HG03521 (cell line): ENCODE results near the gene EPHB6.

ENCODE experiments used
- ATAC-seq: cut with Tn5 transposase; IDR thresholded peaks from one replicate; pipeline ENCODE4 v1.9.1; 2021; ENCODE audit warnings: mild to moderate bottlenecking, moderate library complexity; ENCODE audit not compliant: unreplicated experiment

Gene EPHB6

GRCh38 chr7:142833174-142834048 is 21.5 kb upstream of the EPHB6 start:
- no peak for ATAC-seq

GRCh38 chr7:142835487-142835886 is 19.4 kb upstream of the EPHB6 start:
- no peak for ATAC-seq

GRCh38 chr7:142836426-142836825 is 18.4 kb upstream of the EPHB6 start:
- ATAC-seq: no peak

- no peak for ATAC-seq
Observed at GRCh38 chr7:142838461-142839213, 16.2 kb upstream of the EPHB6 start.

- no peak for ATAC-seq
Observed at GRCh38 chr7:142842251-142842766, 12.6 kb upstream of the EPHB6 start.

GRCh38 chr7:142847353-142847752 is 7.5 kb upstream of the EPHB6 start:
- ATAC-seq: no peak

- no peak for ATAC-seq
Observed at GRCh38 chr7:142851269-142851668, 3.6 kb upstream of the EPHB6 start.

GRCh38 chr7:142851919-142852318 is 3.0 kb upstream of the EPHB6 start:
- no peak for ATAC-seq

GRCh38 chr7:142853739-142854371 is 1.0 kb upstream of the EPHB6 start:
- peak; percentile 85 for ATAC-seq

- no peak for ATAC-seq
Observed at GRCh38 chr7:142855114-142855743, 353 bp downstream of the EPHB6 start.

GRCh38 chr7:142855756-142856564 is 1.1 kb downstream of the EPHB6 start:
- ATAC-seq: no peak

- ATAC-seq: no peak
Observed at GRCh38 chr7:142856565-142857245, 1.8 kb downstream of the EPHB6 start.

- no peak for ATAC-seq
Observed at GRCh38 chr7:142857625-142858024, 2.7 kb downstream of the EPHB6 start.

GRCh38 chr7:142859411-142859810 is 4.5 kb downstream of the EPHB6 start:
- no peak for ATAC-seq

- ATAC-seq: no peak
Observed at GRCh38 chr7:142859829-142860228, 5.0 kb downstream of the EPHB6 start.

- no peak for ATAC-seq
Observed at GRCh38 chr7:142860968-142861367, 6.1 kb downstream of the EPHB6 start.

GRCh38 chr7:142862351-142862750 is 7.5 kb downstream of the EPHB6 start:
- ATAC-seq: no peak

- ATAC-seq: no peak
Observed at GRCh38 chr7:142862786-142863400, 8.0 kb downstream of the EPHB6 start.
